DOHH2 (cell line): ENCODE measurements around the gene URGCP.

Experiments
- EZH2phosphoT487 ChIP-seq: fragments of 200-600 bp; sonication (generic); IDR thresholded peaks from 2 replicates; pipeline ENCODE4 v1.6.1; 2017; ENCODE audit warnings: borderline replicate concordance, mild to moderate bottlenecking, antibody characterized with exemption, low read length, moderate library complexity, mixed read lengths
- TF ChIP-seq, protein P1 (sequence below): fragments of 200-600 bp; sonication (generic); IDR thresholded peaks from one replicate; pipeline ENCODE4 v1.5.1; 2014; ENCODE audit warnings: antibody characterized with exemption, mild to moderate bottlenecking, low read depth, low read length; ENCODE audit not compliant: poor library complexity, severe bottlenecking

GRCh38 chr7:43905956-43906330 lies 453 bp downstream of the URGCP start:
- TF ChIP-seq, protein P1, sequence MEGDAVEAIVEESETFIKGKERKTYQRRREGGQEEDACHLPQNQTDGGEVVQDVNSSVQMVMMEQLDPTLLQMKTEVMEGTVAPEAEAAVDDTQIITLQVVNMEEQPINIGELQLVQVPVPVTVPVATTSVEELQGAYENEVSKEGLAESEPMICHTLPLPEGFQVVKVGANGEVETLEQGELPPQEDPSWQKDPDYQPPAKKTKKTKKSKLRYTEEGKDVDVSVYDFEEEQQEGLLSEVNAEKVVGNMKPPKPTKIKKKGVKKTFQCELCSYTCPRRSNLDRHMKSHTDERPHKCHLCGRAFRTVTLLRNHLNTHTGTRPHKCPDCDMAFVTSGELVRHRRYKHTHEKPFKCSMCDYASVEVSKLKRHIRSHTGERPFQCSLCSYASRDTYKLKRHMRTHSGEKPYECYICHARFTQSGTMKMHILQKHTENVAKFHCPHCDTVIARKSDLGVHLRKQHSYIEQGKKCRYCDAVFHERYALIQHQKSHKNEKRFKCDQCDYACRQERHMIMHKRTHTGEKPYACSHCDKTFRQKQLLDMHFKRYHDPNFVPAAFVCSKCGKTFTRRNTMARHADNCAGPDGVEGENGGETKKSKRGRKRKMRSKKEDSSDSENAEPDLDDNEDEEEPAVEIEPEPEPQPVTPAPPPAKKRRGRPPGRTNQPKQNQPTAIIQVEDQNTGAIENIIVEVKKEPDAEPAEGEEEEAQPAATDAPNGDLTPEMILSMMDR: no peak
- no peak for TF ChIP-seq EZH2phosphoT487
